Skeletal muscle cell (primary cell): ENCODE data around the gene TRIM47.
"Not testable (repeated sequence)": the region's sequence is repeated elsewhere in the genome, so short reads cannot be mapped to it uniquely, and the experiment has no call there.

ENCODE experiments used
- DNase-seq: peaks from one replicate; pipeline ENCODE4 v3.0.0-alpha.2; 2010; ENCODE audit warnings: low read depth
- H3K4me3 ChIP-seq: 2 replicates; pipeline ENCODE4 v1.5.1; 2011; ENCODE audit warnings: low read depth, mild to moderate bottlenecking, control low read depth, low read length, moderate library complexity

Gene TRIM47

GRCh38 chr17:75893305-75894048, 15.1 kb upstream of the TRIM47 start:
- no peak for DNase-seq
- H3K4me3 ChIP-seq, result no peak overlapping the region

DNA sequence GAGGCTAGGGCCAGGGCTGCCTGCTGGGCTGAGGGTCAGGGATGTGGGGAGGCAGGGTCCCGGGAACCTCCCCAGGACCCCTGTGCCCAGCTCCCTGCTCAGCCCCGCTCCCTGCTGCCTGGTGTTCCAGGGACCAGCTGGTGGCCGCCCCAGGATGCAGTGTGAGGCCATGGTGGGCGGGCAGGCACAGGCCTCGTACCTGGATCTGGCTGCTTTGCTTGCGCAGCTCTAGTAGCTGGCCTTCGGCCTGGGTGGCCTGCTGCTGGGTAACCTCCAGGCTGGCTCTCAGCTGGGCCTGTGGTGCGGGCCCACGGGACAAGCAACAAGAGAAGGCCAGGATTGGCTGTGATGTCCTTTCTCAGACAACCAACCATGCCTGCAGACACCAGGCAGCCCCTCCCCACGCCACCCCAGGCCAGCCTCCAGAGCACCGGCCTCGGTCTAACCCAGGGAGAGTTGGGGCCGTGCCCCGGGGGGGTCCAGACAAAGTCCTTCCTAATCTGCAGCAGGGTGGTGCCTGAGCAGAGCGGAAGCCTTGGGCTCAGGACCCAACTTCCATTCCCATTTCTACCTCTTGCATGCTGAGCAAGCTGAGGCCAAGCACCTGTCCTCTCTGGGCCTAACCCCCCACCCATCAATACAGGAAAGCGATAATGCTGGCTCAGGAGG, 14.3 kb upstream of the TRIM47 start:
- DNase-seq, result no peak
- no peak overlapping the region for H3K4me3 ChIP-seq

DNA sequence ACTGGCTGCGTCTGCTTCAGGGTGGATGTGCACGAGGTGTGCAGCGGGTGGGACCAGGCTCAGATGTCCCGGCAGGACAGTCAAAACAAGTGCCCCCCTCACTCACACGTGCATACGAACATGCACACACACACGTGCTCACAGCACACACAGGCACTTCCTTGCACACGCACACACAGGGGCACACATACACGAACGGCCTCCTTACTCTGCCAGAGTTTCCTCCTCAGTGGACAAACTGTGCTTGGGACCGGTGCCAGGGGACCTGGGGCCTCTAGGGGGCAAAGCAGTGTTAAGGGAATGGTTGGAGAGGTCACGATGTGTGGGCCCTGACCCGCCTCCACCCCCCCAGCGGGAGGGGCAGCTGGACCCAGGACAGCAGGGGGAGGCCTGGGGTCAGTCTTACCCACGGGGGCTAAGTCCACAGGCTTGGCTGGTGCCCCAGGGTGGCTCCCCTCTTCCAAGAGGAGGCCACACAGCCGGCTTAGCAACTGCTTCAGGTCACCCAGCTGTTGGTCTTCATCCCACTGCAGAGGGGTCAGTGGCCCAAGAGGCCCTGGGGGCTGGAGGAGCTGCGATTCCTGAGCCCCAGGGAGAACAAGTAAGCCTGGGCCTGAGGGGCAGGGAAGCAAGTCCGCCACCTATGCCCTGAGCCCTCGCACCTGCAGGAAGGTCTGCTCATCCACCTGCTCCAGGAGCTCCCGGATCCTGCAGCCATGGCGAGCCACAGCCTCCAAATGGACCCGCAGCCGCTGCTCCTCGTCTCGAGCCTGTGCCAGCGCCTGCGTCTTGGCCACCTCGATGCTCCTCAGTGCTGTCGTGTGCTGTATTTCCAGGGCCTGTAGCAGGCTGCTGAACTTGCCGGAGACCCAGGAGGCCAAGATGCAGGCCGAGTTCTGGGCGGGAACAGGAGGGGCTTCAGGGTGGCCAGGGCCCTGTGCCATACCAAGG, 13.5 kb upstream of the TRIM47 start:
- no peak for DNase-seq
- H3K4me3 ChIP-seq, result no peak overlapping the region

DNA sequence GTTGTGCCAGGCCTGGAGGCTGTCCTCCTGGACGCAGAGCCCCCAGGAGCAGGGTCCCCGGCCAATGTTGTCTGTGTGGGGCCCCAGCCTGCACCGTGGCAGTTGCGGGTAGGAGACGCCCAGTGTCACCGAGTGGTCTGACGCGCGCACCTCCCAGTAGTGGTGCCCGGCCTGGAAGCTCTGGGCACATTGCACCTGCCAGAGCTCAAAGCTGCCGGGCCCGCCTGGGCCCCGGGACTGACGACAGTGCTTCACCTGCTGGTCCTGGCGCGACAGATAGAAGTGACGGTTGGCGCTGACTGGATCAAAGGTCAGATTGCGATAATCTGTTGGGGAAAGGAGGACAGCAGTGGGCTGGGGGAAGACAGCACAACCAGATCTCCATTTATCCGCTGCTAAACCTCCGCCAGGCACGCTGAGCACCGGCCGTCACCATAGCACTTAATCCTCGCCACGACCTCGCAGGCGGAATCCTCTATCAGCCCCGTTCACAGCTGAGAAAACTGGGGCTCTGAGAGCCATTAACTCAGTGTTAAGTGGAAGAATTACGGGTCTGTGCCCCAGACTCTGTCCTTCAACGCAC, 12.7 kb upstream of the TRIM47 start:
- H3K4me3 ChIP-seq, result no peak overlapping the region

DNA sequence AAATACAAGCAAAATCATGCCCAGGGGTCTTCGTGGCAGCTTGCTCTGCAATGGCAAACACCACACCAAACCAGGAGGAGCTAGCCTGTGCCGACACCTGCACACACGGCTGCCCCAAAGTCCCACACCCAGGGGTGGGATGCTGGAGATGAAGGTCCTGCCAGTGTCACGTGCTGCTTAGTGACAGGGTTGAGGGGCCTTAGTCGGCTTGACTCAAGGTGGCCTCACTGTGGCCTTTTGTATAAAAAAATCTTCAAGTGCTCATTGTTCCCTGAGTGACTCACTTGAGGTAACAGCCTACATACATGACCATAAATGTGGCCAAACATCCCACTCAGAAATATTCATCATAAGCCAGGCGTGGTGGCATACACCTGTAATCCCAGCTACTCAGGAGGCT, 11.1 kb upstream of the TRIM47 start:
- DNase-seq, result no peak
- H3K4me3 ChIP-seq, result no peak overlapping the region

More for the DNA sequence above, 12.7 kb upstream of the TRIM47 start:
- DNase-seq, result no peak

DNA sequence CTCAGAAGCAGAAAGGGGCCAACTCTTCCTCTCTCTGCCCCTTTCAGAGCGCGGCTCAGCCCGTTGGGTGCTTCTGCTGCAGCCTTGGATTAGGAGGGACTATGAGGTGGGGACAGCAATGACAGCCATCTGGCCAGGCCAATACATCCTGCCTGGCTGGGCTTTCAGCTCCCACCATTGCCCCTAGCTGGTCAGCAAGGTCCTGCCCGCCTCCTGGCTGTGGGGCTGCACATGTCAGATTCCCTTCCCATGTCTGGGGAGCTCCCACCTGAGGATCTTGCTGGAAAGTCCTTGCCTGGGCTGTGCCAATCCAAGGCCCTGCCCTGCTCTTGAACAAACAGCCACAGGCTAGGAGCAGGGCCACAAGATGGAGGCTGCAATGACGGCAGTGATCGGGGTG, 10.1 kb upstream of the TRIM47 start:
- H3K4me3 ChIP-seq, result no peak overlapping the region
- no peak for DNase-seq

GRCh38 chr17:75885860-75886259, 7.5 kb upstream of the TRIM47 start:
- not testable (repeated sequence) for DNase-seq, H3K4me3 ChIP-seq

- no peak overlapping the region for H3K4me3 ChIP-seq
- no peak for DNase-seq
Observed at GRCh38 chr17:75885431-75885830, 7.0 kb upstream of the TRIM47 start.

DNA sequence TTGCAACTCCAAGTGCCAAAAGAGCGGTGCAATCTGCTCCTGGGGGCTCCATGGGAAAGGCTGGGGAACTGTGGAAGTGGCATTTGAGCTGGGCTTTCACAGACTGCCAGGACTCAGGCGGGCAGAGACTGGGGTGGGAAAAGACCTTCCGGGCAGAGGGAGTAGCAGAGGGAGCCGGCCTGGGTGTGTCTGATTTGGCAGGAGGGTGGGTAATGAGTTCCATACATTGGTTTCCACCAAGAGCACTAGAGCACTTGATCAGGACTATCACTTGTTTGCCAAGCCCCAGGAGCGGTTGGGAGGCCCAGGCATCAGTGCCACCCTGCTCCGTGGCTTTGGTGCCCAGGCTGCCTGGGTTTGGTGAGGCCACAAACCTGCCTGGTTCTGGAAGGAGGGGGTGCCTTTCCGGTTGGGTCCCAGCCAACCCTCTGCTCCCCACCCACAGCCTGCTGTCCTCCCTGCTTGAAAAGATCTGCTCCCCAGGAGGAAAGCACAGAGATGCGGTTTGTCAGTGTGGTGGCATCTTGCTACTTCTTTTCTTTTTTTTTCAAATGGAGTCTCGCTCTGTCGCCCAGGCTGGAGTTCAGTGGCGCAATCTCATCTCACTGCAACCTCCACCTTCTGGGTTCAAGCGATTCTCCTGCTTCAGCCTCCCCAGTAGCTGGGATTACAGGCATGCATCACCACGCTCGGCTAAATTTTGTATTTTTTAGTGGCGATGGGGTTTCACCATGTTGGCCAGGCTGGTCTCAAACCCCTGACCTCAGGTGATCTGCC, 3.5 kb upstream of the TRIM47 start:
- no peak for DNase-seq
- H3K4me3 ChIP-seq, result no peak overlapping the region

- DNase-seq, result no peak
- no peak overlapping the region for H3K4me3 ChIP-seq
Observed at GRCh38 chr17:75880266-75880665, 1.9 kb upstream of the TRIM47 start.

DNA sequence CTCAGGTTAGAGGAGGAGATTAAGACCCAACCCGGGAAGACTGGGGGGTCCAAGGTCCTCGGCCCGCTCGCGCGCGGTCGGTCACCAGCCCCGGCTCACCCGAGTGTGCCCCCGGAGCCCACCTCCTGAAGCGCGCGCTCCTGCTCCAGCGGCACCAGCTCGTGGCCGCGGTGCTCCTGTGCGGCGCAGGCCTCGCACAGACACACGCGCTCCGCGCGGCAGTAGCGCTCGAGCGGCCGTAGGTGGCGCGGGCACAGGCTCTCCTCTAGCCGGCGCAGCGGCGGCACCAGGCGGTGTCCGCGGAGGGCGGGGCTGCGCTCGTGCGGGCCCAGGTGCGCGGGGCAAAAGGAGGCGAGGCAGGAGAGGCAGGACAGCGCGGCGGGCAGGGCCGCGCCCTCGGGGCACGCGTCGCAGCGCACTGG, 618 bp downstream of the TRIM47 start:
- H3K4me3 ChIP-seq, result peak overlapping the region; percentile 54
- no peak for DNase-seq

DNA sequence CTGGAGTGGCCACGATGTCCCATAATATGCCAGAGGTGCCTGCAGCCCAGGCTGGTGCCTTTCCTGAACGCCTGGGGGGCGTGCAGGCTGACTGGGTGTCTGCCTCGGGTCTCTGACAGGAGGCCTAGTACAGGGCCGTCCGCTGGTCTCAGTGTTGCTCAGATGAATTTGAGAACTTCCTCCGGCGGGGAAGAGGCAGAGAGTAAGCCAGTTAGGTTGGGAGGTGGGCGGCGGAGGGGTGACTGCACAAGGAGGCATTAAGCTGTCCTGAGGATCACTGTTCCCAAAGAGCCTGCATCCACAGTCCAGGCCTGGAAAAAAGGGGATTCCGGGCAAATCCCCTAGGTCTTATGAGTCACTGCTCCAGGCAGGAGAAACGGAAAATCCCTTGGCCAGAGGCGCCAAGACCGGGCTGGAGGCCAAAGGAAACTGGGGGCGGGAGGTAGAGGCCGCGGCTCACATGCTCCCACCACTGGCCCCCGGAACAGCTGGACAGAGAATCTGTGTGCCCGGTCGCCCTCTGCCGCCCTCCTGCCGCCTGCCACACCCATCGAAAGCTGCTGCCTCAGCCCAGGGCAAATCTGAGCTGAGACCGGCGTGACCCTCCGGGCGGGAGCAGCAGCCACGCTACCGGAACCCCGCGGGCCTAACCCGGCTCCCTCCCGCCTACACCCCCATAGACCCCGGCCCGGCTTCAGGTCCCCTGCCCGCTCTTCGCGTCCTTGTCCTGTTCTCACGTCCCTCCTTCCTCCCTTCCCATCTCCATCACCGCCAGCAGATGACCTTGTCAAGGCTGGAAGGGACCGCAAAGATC, 1.2 kb downstream of the TRIM47 start:
- H3K4me3 ChIP-seq, result peak overlapping the region; percentile 54
- peak; percentile 83 for DNase-seq

GRCh38 chr17:75876190-75876937, 2.0 kb downstream of the TRIM47 start:
- peak overlapping the region; percentile 54 for H3K4me3 ChIP-seq
- DNase-seq, result no peak

DNA sequence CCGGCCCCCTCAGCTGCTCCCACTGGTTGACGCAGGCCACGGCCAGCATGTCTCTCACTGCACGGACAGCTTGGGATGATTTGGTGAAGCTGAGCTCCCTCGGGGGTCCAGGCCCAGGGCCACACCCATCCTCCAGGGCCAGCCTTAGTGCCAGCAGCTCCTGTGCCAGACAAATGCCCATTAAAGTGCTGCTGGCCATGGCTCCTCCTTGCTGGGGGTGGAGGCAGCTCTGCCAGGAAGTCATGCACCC, 2.5 kb downstream of the TRIM47 start:
- H3K4me3 ChIP-seq, result no peak overlapping the region
- DNase-seq, result no peak

DNA sequence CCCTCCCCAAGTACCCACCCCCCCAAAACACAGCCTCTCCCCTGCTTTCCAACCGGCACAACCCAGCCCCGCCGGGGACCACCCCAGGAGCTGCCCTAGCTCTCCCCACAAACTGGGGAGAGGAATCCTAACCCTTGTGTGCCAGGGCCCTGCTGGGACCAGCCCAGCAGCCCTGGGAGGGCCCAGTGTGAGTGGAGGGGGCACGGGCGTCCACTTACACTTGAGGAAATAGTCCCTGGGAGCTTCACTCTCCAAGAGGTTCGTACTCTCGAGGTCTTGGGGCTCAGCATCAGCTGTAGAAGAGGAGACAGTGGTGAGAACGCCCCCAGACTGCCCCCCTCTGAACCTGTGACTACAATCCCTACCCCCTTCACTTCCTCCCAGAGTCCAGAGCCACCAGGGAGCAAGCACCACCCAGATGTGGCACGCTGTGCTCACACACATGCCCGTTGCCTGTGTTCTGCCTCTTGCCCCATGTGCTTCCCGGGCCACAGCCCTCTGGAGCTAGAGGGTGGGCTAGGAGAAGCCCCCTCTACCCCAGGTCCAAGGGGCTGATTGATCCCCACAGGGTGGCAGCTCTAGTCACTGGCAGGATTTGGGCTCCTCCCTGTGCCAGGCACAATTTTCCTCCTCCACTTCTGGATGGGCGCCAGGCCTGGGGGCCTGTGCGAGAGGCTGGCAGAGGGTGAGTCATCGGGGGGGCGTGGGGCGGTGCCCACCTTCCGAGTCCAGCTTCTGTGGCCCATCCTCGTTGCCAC, 3.0 kb downstream of the TRIM47 start:
- no peak for DNase-seq
- H3K4me3 ChIP-seq, result no peak overlapping the region

- H3K4me3 ChIP-seq, result no peak overlapping the region
- no peak for DNase-seq
Observed at GRCh38 chr17:75874323-75875181, 3.8 kb downstream of the TRIM47 start.
